Upper lobe of left lung (tissue), 6 donors: ENCODE data around the gene ATP11A. TPM values are rescaled to one million over a fixed set of nuclear protein-coding genes. Genes with fewer than 3 reads are reported as not detected.

Source experiments
- ATAC-seq, 2 donors: fragments of 200-7000 bp; cut with Tn5 transposase; one replicate each; pipeline ENCODE4 v1.9.1; 2022; ENCODE audit warnings: mild to moderate bottlenecking in 2 of 2, moderate library complexity in 2 of 2; ENCODE audit not compliant: low FRiP score in 2 of 2
- DNase-seq, 2 donors: peaks; one replicate each; pipeline ENCODE4 v3.0.0-alpha.2; 2019 to 2020
- H3K27ac ChIP-seq, 4 donors: fragments of 200-600 bp; sonication (generic); one replicate each; pipeline ENCODE4 v1.5.1; 2016 to 2019
- H3K27me3 ChIP-seq, 4 donors: fragments of 200-600 bp; sonication (generic); one replicate each; pipeline ENCODE4 v1.5.1; 2017 to 2019
- H3K36me3 ChIP-seq, 4 donors: fragments of 200-600 bp; sonication (generic); one replicate each; pipeline ENCODE4 v1.5.1; 2016 to 2019
- H3K4me1 ChIP-seq, 4 donors: fragments of 200-600 bp; sonication (generic); one replicate each; pipeline ENCODE4 v1.5.1; 2018 to 2019
- H3K4me3 ChIP-seq, 4 donors: fragments of 200-600 bp; sonication (generic); one replicate each; pipeline ENCODE4 v1.5.1; 2017 to 2019; ENCODE audit warnings: mild to moderate bottlenecking in 2 of 4, moderate library complexity in 1 of 4
- H3K9me3 ChIP-seq, 4 donors: fragments of 200-600 bp; sonication (generic); one replicate each; pipeline ENCODE4 v1.5.1; 2018 to 2019
- CTCF ChIP-seq, 6 experiments: fragments of 450-650 bp in 4 of 6; fragments of 200-600 bp in 2 of 6; sonication (generic) in 2 of 6; IDR thresholded peaks; one replicate each; pipeline ENCODE4 v1.5.1; 2016 to 2019; ENCODE audit warnings: antibody characterized with exemption in 6 of 6
- EP300 ChIP-seq, 4 donors: sonication (generic); formaldehyde crosslinking; IDR thresholded peaks; one replicate each; pipeline ENCODE4 v1.5.1; 2017; ENCODE audit warnings: antibody characterized with exemption in 4 of 4, control low read depth in 2 of 4
- POLR2A ChIP-seq, 4 donors: fragments of 450-650 bp; IDR thresholded peaks; one replicate each; pipeline ENCODE4 v1.5.1; 2016 to 2017; ENCODE audit warnings: antibody characterized with exemption in 4 of 4, mild to moderate bottlenecking in 2 of 4
- POLR2AphosphoS5 ChIP-seq, 2 donors: sonication (generic); formaldehyde crosslinking; IDR thresholded peaks; one replicate each; pipeline ENCODE4 v1.5.1; 2017; ENCODE audit warnings: antibody characterized with exemption in 2 of 2
- WGBS, 2 donors: methylation state at CpG; one replicate each; pipeline ENCODE4 v1.1.5; 2017 to 2018; 5-methylcytosine and 5-hydroxymethylcytosine counted together
- total RNA-seq, 6 donors: library from RNA; depleted of rRNA in 4 of 6; stranded (reverse); fragments of >200 nt in 4 of 6; gene quantifications; one replicate each; pipeline versions ENCODE4 v1.1.0 to v1.2.1, GENCODE V29; 2016 to 2021
- donor health status: DM: no; HTN: no; CAD: no; lungs with moderate emphysema.
- donor health status: DM: no; HTN: yes; CAD: no; lungs with severe emphysema.

Gene ATP11A
- total RNA-seq, 6 donors from 2014 or later = 159 to 285 (median 260) TPM

- TF ChIP-seq EP300 (IDR thresholded peaks at IDR 0.05) (no peak), POLR2A (IDR thresholded peaks at IDR 0.05) (no peak), CTCF (IDR thresholded peaks at IDR 0.05) (no peak), POLR2AphosphoS5 (IDR thresholded peaks at IDR 0.05) (no peak)
- H3K27ac ChIP-seq = no peak overlapping the region
- WGBS, 2 donors = 94 to 96% methylated on average over 37 to 39 of the region's 40 CpGs
- no peaks in the 10 kb centered on the region for H3K27me3 ChIP-seq
- peaks cover 7 to 83% (median 44%) of the 10 kb centered on the region in 4 donors for H3K36me3 ChIP-seq
- ATAC-seq (no peak), DNase-seq (peak in 1 of 2 donors; percentile 69)
- H3K4me3 ChIP-seq = no peak overlapping the region
- H3K9me3 ChIP-seq = no peaks in the 10 kb centered on the region
- H3K4me1 ChIP-seq = no peaks in the 10 kb centered on the region
These were observed 119.8 kb downstream of the ATP11A start for GRCh38 chr13:112809332-112810315.

GRCh38 chr13:112810608-112811007, 120.8 kb downstream of the ATP11A start:
- H3K27me3 ChIP-seq = no peaks in the 10 kb centered on the region
- DNase-seq = no peak
- ATAC-seq = no peak
- H3K36me3 ChIP-seq = peaks cover 7 to 92% (median 48%) of the 10 kb centered on the region in 4 donors
- TF ChIP-seq EP300 (IDR thresholded peaks at IDR 0.05) (no peak), POLR2AphosphoS5 (IDR thresholded peaks at IDR 0.05) (no peak), CTCF (IDR thresholded peaks at IDR 0.05) (no peak), POLR2A (IDR thresholded peaks at IDR 0.05) (no peak)
- WGBS, 2 donors = 94 to 97% methylated on average over 14 of the region's 14 CpGs
- H3K27ac ChIP-seq = no peak overlapping the region
- no peak overlapping the region for H3K4me3 ChIP-seq
- H3K4me1 ChIP-seq = peaks cover 0 to 5% (median 0%) of the 10 kb centered on the region in 4 donors
- no peaks in the 10 kb centered on the region for H3K9me3 ChIP-seq

- Histone ChIP-seq H3K9me3 (no peaks in the 10 kb centered on the region), H3K27me3 (no peaks in the 10 kb centered on the region), H3K36me3 (peaks cover 12 to 94% (median 47%) of the 10 kb centered on the region in 4 donors), H3K4me3 (no peak overlapping the region), H3K4me1 (peaks cover 0 to 5% (median 0%) of the 10 kb centered on the region in 4 donors), H3K27ac (no peak overlapping the region)
- ATAC-seq = no peak
- TF ChIP-seq POLR2A (IDR thresholded peaks at IDR 0.05) (no peak), EP300 (IDR thresholded peaks at IDR 0.05) (no peak), POLR2AphosphoS5 (IDR thresholded peaks at IDR 0.05) (no peak), CTCF (IDR thresholded peaks at IDR 0.05) (no peak)
- 86 to 89% methylated on average over 17 of the region's 17 CpGs for WGBS, 2 donors
- DNase-seq = no peak
These were observed 122.6 kb downstream of the ATP11A start for GRCh38 chr13:112812306-112813055.

- TF ChIP-seq CTCF (IDR thresholded peaks at IDR 0.05) (no peak), POLR2A (IDR thresholded peaks at IDR 0.05) (no peak), POLR2AphosphoS5 (IDR thresholded peaks at IDR 0.05) (no peak), EP300 (IDR thresholded peaks at IDR 0.05) (no peak)
- no peak for DNase-seq
- H3K36me3 ChIP-seq = peaks cover 17 to 94% (median 49%) of the 10 kb centered on the region in 4 donors
- 93 to 98% methylated on average over 8 of the region's 8 CpGs for WGBS, 2 donors
- no peak for ATAC-seq
- no peaks in the 10 kb centered on the region for H3K27me3 ChIP-seq
- no peaks in the 10 kb centered on the region for H3K9me3 ChIP-seq
- H3K4me3 ChIP-seq = no peak overlapping the region
- H3K4me1 ChIP-seq = peaks cover 0 to 5% (median 0%) of the 10 kb centered on the region in 4 donors
- no peak overlapping the region for H3K27ac ChIP-seq
These were observed 123.7 kb downstream of the ATP11A start for GRCh38 chr13:112813552-112813951.
